Effector memory CD4-positive, alpha-beta T cell (primary cell): ENCODE measurements around the gene RAMACL.

Experiments used
- DNase-seq, 3 donors: peaks; one replicate each; pipeline ENCODE4 v3.0.0-alpha.2; 2020
- H3K27ac ChIP-seq: 2 replicates; pipeline ENCODE4 v1.7.0; 2013; ENCODE audit warnings: mild to moderate bottlenecking, low read length, moderate library complexity; ENCODE audit not compliant: insufficient read depth, poor library complexity, severe bottlenecking
- H3K27me3 ChIP-seq: replicated peaks from 2 replicates; pipeline ENCODE4 v1.7.0; 2013; ENCODE audit warnings: mild to moderate bottlenecking, low read length; ENCODE audit not compliant: insufficient read depth, control insufficient read depth, poor library complexity, severe bottlenecking
- H3K36me3 ChIP-seq: 2 replicates; pipeline ENCODE4 v1.7.0; 2013; ENCODE audit warnings: mild to moderate bottlenecking, low read length, moderate library complexity; ENCODE audit not compliant: control insufficient read depth, insufficient read depth
- H3K4me1 ChIP-seq: 2 replicates; pipeline ENCODE4 v1.7.0; 2013; ENCODE audit warnings: low read length, mild to moderate bottlenecking; ENCODE audit not compliant: control insufficient read depth, insufficient read depth, poor library complexity, severe bottlenecking
- H3K4me3 ChIP-seq: 2 replicates; pipeline ENCODE4 v1.7.0; 2013; ENCODE audit warnings: low read length, low read depth, mild to moderate bottlenecking; ENCODE audit not compliant: insufficient read depth, poor library complexity, severe bottlenecking
- H3K9me3 ChIP-seq: 2 replicates; pipeline ENCODE4 v1.7.0; 2013; ENCODE audit warnings: mild to moderate bottlenecking, low read length, moderate library complexity; ENCODE audit not compliant: control insufficient read depth

RAMACL gene

GRCh38 chr6:166627033-166627874, 40.8 kb upstream of the RAMACL start, which contains the start of gene RPS6KA2:
Gene RPS6KA2 (minus strand): TSS chr6:166627251. CDS start chr6:166627019, 232 bp downstream.
- Histone ChIP-seq H3K4me3 (peak within 1 kb of the TSS; percentile 69), H3K9me3 (no peaks in the 10 kb centered on the region), H3K27me3 (no peaks in the 10 kb centered on the region), H3K4me1 (peaks cover 17% of the 10 kb centered on the region), H3K36me3 (no peaks in the 10 kb centered on the region), H3K27ac (peak within 1 kb of the TSS; percentile 56)
- DNase-seq, result peak; percentile 100

GRCh38 chr6:166626177-166627032, 39.9 kb upstream of the RAMACL start:
- peak in 1 of 3 donors; percentile 4 for DNase-seq
- H3K9me3 ChIP-seq, result no peaks in the 10 kb centered on the region
- H3K36me3 ChIP-seq, result no peaks in the 10 kb centered on the region
- H3K27ac ChIP-seq, result no peak overlapping the region
- peaks cover 17% of the 10 kb centered on the region for H3K4me1 ChIP-seq
- no peaks in the 10 kb centered on the region for H3K27me3 ChIP-seq
- H3K4me3 ChIP-seq, result peak overlapping the region; percentile 69

GRCh38 chr6:166625356-166625755, 38.9 kb upstream of the RAMACL start:
- Histone ChIP-seq H3K27ac (no peak overlapping the region), H3K4me3 (no peak overlapping the region), H3K4me1 (peaks cover 17% of the 10 kb centered on the region), H3K9me3 (no peaks in the 10 kb centered on the region), H3K36me3 (no peaks in the 10 kb centered on the region), H3K27me3 (no peaks in the 10 kb centered on the region)
- no peak for DNase-seq

- Histone ChIP-seq H3K4me1 (peaks cover 17% of the 10 kb centered on the region), H3K4me3 (no peak overlapping the region), H3K27ac (no peak overlapping the region), H3K9me3 (no peaks in the 10 kb centered on the region), H3K36me3 (no peaks in the 10 kb centered on the region), H3K27me3 (no peaks in the 10 kb centered on the region)
- no peak for DNase-seq
Observed at GRCh38 chr6:166624275-166624674, 37.8 kb upstream of the RAMACL start.

GRCh38 chr6:166623318-166623717, 36.8 kb upstream of the RAMACL start:
- no peak for DNase-seq
- Histone ChIP-seq H3K27ac (no peak overlapping the region), H3K4me1 (peaks cover 11% of the 10 kb centered on the region), H3K27me3 (no peaks in the 10 kb centered on the region), H3K36me3 (no peaks in the 10 kb centered on the region), H3K9me3 (no peaks in the 10 kb centered on the region), H3K4me3 (no peak overlapping the region)

- H3K27ac ChIP-seq, result no peak overlapping the region
- H3K4me1 ChIP-seq, result peaks cover 1% of the 10 kb centered on the region
- no peak overlapping the region for H3K4me3 ChIP-seq
- DNase-seq, result no peak
- no peaks in the 10 kb centered on the region for H3K9me3 ChIP-seq
- H3K36me3 ChIP-seq, result no peaks in the 10 kb centered on the region
- H3K27me3 ChIP-seq, result no peaks in the 10 kb centered on the region
Observed at GRCh38 chr6:166621114-166621540, 34.6 kb upstream of the RAMACL start.

- Histone ChIP-seq H3K4me3 (no peak overlapping the region), H3K27me3 (no peaks in the 10 kb centered on the region), H3K9me3 (no peaks in the 10 kb centered on the region), H3K27ac (no peak overlapping the region), H3K36me3 (no peaks in the 10 kb centered on the region), H3K4me1 (no peaks in the 10 kb centered on the region)
- DNase-seq, result no peak
Observed at GRCh38 chr6:166620478-166621113, 34.1 kb upstream of the RAMACL start.

- Histone ChIP-seq H3K4me1 (no peaks in the 10 kb centered on the region), H3K27ac (no peak overlapping the region)
- no peak for DNase-seq
Observed at GRCh38 chr6:166619912-166620311, 33.4 kb upstream of the RAMACL start.

GRCh38 chr6:166618866-166619761, 32.6 kb upstream of the RAMACL start:
- Histone ChIP-seq H3K36me3 (no peaks in the 10 kb centered on the region), H3K4me1 (no peaks in the 10 kb centered on the region), H3K4me3 (no peak overlapping the region), H3K27me3 (no peaks in the 10 kb centered on the region), H3K27ac (no peak overlapping the region), H3K9me3 (no peaks in the 10 kb centered on the region)
- DNase-seq, result no peak

More at GRCh38 chr6:166619912-166620311, 33.4 kb upstream of the RAMACL start:
- Histone ChIP-seq H3K4me3 (no peak overlapping the region), H3K9me3 (no peaks in the 10 kb centered on the region), H3K36me3 (no peaks in the 10 kb centered on the region), H3K27me3 (no peaks in the 10 kb centered on the region)
